HCT116 (cell line): ENCODE results near the gene ISCA1. TPM values are rescaled to one million over a fixed set of nuclear protein-coding genes. Genes with fewer than 3 reads are reported as not detected.
"Not testable (repeated sequence)": the region's sequence is repeated elsewhere in the genome, so short reads cannot be mapped to it uniquely, and the experiment has no call there.

Experiments
- ATAC-seq: fragments of 200-7000 bp; cut with Tn5 transposase; 2 replicates; pipeline ENCODE4 v1.9.1; 2020; ENCODE audit warnings: mild to moderate bottlenecking, moderate library complexity
- BruUV-seq: library from RNA; stranded (reverse); fragments of 400-500 nt; replicated peaks from 2 replicates; lab custom pipeline; 2021; lab: Mats Ljungman, UMichigan
- CTCF ChIA-PET: fragments of 300-600 bp; sonication (Branson Sonifier 250); formaldehyde crosslinking; loops from one replicate; lab custom pipeline; 2021; ENCODE audit warnings: antibody characterized with exemption; lab: Charles Lee
- POLR2A ChIA-PET: fragments of 300-600, 350-600 bp; sonication (Branson Sonifier 250); formaldehyde crosslinking; loops from one replicate; lab custom pipeline; 2021; ENCODE audit warnings: antibody characterized with exemption; lab: Charles Lee
- RAD21 ChIA-PET, 2 experiments: fragments of 300-600 bp; sonication (Branson Sonifier 250); formaldehyde crosslinking; loops; one replicate each; lab custom pipeline; 2023; ENCODE audit warnings: low total read pairs in 2 of 2; ENCODE audit not compliant: uncharacterized antibody in 2 of 2, unreplicated experiment in 2 of 2, low non-redundant PET in 1 of 2; lab: Charles Lee
- DNase-seq: peaks from one replicate; pipeline ENCODE4 v3.0.0-alpha.2; 2010; ENCODE audit warnings: low read depth, low spot score
- H2AFZ ChIP-seq: fragments of 200-600 bp; shearing (Covaris generic), sonication (generic); 2 replicates; pipeline ENCODE4 v1.6.1; 2017; ENCODE audit warnings: low read depth, mixed run types, mixed read lengths, antibody characterized with exemption, low read length; ENCODE audit not compliant: poor library complexity, severe bottlenecking
- H3K27ac ChIP-seq: 2 replicates; pipeline ENCODE4 v1.5.1; 2012; ENCODE audit warnings: low read depth, low read length
- H3K27me3 ChIP-seq: fragments of 200-600 bp; sonication (generic); 2 replicates; pipeline ENCODE4 v1.6.1; 2016; ENCODE audit warnings: mixed run types, low read length, mixed read lengths; ENCODE audit not compliant: insufficient read depth
- H3K36me3 ChIP-seq, 2 experiments: fragments of 200-500 bp in 1 of 2; fragments of 200-600 bp in 1 of 2; sonication (Bioruptor generic) in 1 of 2; sonication (generic) in 1 of 2; 2 replicates each; pipeline versions ENCODE4 v1.5.1 to v1.6.1; 2014 to 2016; ENCODE audit warnings: low read length in 2 of 2, inconsistent platforms in 1 of 2, mixed read lengths in 1 of 2, mixed run types in 1 of 2; ENCODE audit not compliant: insufficient read depth in 2 of 2, control insufficient read depth in 1 of 2
- H3K4me1 ChIP-seq, 2 experiments: fragments of 200-600 bp in 1 of 2; sonication (generic) in 1 of 2; 2 replicates each; pipeline versions ENCODE4 v1.5.1 to v1.6.1; 2012 to 2017; ENCODE audit warnings: low read length in 2 of 2, inconsistent platforms in 1 of 2, mild to moderate bottlenecking in 1 of 2, mixed read lengths in 1 of 2, mixed run types in 1 of 2, moderate library complexity in 1 of 2; ENCODE audit not compliant: insufficient read depth in 2 of 2, control insufficient read depth in 1 of 2
- H3K4me2 ChIP-seq: fragments of 200-600 bp; sonication (generic); 2 replicates; pipeline ENCODE4 v1.6.1; 2017; ENCODE audit warnings: mixed run types, low read length, mixed read lengths
- H3K4me3 ChIP-seq, 2 experiments: fragments of 200-600 bp in 1 of 2; sonication (generic) in 1 of 2; replicated peaks in 1 of 2; 2 replicates each; pipeline ENCODE4 v1.5.1; 2011 to 2016; ENCODE audit warnings: low read length in 2 of 2, control low read depth in 1 of 2, low read depth in 1 of 2, mild to moderate bottlenecking in 1 of 2, mixed read lengths in 1 of 2, mixed run types in 1 of 2
- H3K79me2 ChIP-seq: fragments of 200-600 bp; sonication (generic); 2 replicates; pipeline ENCODE4 v1.6.1; 2017; ENCODE audit warnings: mild to moderate bottlenecking, mixed run types, low read length, moderate library complexity, mixed read lengths; ENCODE audit not compliant: insufficient read depth
- H3K9ac ChIP-seq: fragments of 200-600 bp; sonication (generic); 2 replicates; pipeline ENCODE4 v1.6.1; 2016; ENCODE audit warnings: low read length, mixed read lengths
- H3K9me2 ChIP-seq: fragments of 200-600 bp; sonication (generic), shearing (Covaris generic); 2 replicates; pipeline ENCODE4 v1.6.1; 2017; ENCODE audit warnings: mixed run types, mild to moderate bottlenecking, moderate library complexity; ENCODE audit not compliant: insufficient read depth
- H3K9me3 ChIP-seq, 2 experiments: fragments of 200-500 bp in 1 of 2; fragments of 200-600 bp in 1 of 2; sonication (Bioruptor generic) in 1 of 2; sonication (generic) in 1 of 2; 2 replicates each; pipeline ENCODE4 v1.6.1; 2014 to 2017; ENCODE audit warnings: low read length in 2 of 2, mixed read lengths in 2 of 2, inconsistent platforms in 1 of 2, low read depth in 1 of 2, mild to moderate bottlenecking in 1 of 2, mixed run types in 1 of 2, moderate library complexity in 1 of 2; ENCODE audit not compliant: control insufficient read depth in 1 of 2, insufficient read depth in 1 of 2
- H4K20me1 ChIP-seq: fragments of 200-600 bp; sonication (generic), shearing (Covaris generic); 2 replicates; pipeline ENCODE4 v1.6.1; 2017; ENCODE audit warnings: mixed run types, mild to moderate bottlenecking, moderate library complexity; ENCODE audit not compliant: insufficient read depth
- ATF3 ChIP-seq: IDR thresholded peaks from 2 replicates; pipeline ENCODE4 v1.6.1; 2012
- CBX3 ChIP-seq: IDR thresholded peaks from 2 replicates; pipeline ENCODE4 v1.6.1; 2012; ENCODE audit warnings: low read depth
- CEBPB ChIP-seq: IDR thresholded peaks from 2 replicates; pipeline ENCODE4 v1.6.1; 2012; ENCODE audit warnings: low read depth
- EGR1 ChIP-seq: IDR thresholded peaks from 2 replicates; pipeline ENCODE4 v1.6.1; 2012; ENCODE audit warnings: low read depth
- ELF1 ChIP-seq: IDR thresholded peaks from 2 replicates; pipeline ENCODE4 v1.6.1; 2012; ENCODE audit warnings: low read depth, borderline replicate concordance
- EZH2 ChIP-seq: fragments of 200-600 bp; sonication (generic); IDR thresholded peaks from 2 replicates; pipeline ENCODE4 v1.6.1; 2017; ENCODE audit warnings: antibody characterized with exemption, mixed run types
- EZH2phosphoT487 ChIP-seq: fragments of 200-600 bp; IDR thresholded peaks from 2 replicates; pipeline ENCODE4 v1.6.1; 2018; ENCODE audit warnings: antibody characterized with exemption, borderline replicate concordance
- JUND ChIP-seq: IDR thresholded peaks from 2 replicates; pipeline ENCODE4 v1.6.1; 2012
- MAX ChIP-seq: IDR thresholded peaks from 2 replicates; pipeline ENCODE4 v1.6.1; 2012
- POLR2AphosphoS5 ChIP-seq: IDR thresholded peaks from 2 replicates; pipeline ENCODE4 v1.6.1; 2011; ENCODE audit warnings: mild to moderate bottlenecking, low read depth, low read length, moderate library complexity
- REST ChIP-seq: IDR thresholded peaks from 2 replicates; pipeline ENCODE4 v1.6.1; 2012; ENCODE audit warnings: low read depth
- SP1 ChIP-seq: IDR thresholded peaks from 2 replicates; pipeline ENCODE4 v1.6.1; 2012; ENCODE audit warnings: low read depth
- SRF ChIP-seq: IDR thresholded peaks from 2 replicates; pipeline ENCODE4 v1.6.1; 2012; ENCODE audit warnings: low read depth
- TCF7L2 ChIP-seq: IDR thresholded peaks from 2 replicates; pipeline ENCODE4 v1.7.0; 2011; ENCODE audit warnings: borderline replicate concordance, inconsistent platforms; ENCODE audit not compliant: insufficient read depth, insufficient read length; ENCODE audit errors: extremely low read depth
- YY1 ChIP-seq: IDR thresholded peaks from 2 replicates; pipeline ENCODE4 v1.6.1; 2011; ENCODE audit warnings: low read length, low read depth, moderate library complexity, mild to moderate bottlenecking; ENCODE audit not compliant: insufficient replicate concordance; ENCODE audit errors: extremely low read depth
- ZFX ChIP-seq: fragments of 450-650 bp; IDR thresholded peaks from 2 replicates; pipeline ENCODE4 v1.6.1; 2017
- ZNF274 ChIP-seq: fragments of 200-500 bp; sonication (Bioruptor generic); IDR thresholded peaks from 2 replicates; pipeline ENCODE4 v1.6.1; 2014; ENCODE audit warnings: mild to moderate bottlenecking, low read depth, low read length, inconsistent platforms
- intact Hi-C: fragments of 100-400 bp; cut with micrococcal nuclease; formaldehyde crosslinking; loops from 2 replicates; pipeline ENCODE4 v1.10.0; 2022
- total RNA-seq: library from RNA; stranded (reverse); gene quantifications from one replicate; pipeline ENCODE4 v1.2.1, GENCODE V29; 2021; ENCODE audit not compliant: unreplicated experiment

The ISCA1 gene
- total RNA-seq, 1 experiment from 2014 or later, result 25.7 TPM

GRCh38 chr9:86290341-86290740 lies 8.0 kb upstream of the ISCA1 start:
- BruUV-seq, POLR2A ChIA-PET: not testable (repeated sequence)

GRCh38 chr9:86288499-86289198 lies 6.3 kb upstream of the ISCA1 start:
- POLR2A ChIA-PET, result no interaction called here

More at GRCh38 chr9:86290341-86290740, 8.0 kb upstream of the ISCA1 start:
- H4K20me1 ChIP-seq, intact Hi-C loops, H3K36me3 ChIP-seq, H2AFZ ChIP-seq, H3K9ac ChIP-seq, H3K27me3 ChIP-seq, CTCF ChIA-PET, H3K4me2 ChIP-seq, H3K79me2 ChIP-seq, H3K9me2 ChIP-seq, ATAC-seq, DNase-seq, RAD21 ChIA-PET, H3K9me3 ChIP-seq, H3K4me1 ChIP-seq, H3K4me3 ChIP-seq, H3K27ac ChIP-seq: not testable (repeated sequence)

More at GRCh38 chr9:86288499-86289198, 6.3 kb upstream of the ISCA1 start:
- ChIA-PET CTCF (no interaction called here), RAD21 (no interaction called here)
- Histone ChIP-seq H3K36me3 (no peaks in the 10 kb centered on the region), H3K4me1 (no peaks in the 10 kb centered on the region), H3K27ac (no peak overlapping the region), H4K20me1 (no peaks in the 10 kb centered on the region), H3K4me3 (no peak overlapping the region), H3K4me2 (no peak overlapping the region), H3K79me2 (no peaks in the 10 kb centered on the region), H2AFZ (no peak overlapping the region), H3K9ac (no peak overlapping the region), H3K9me2 (no peaks in the 10 kb centered on the region), H3K27me3 (no peaks in the 10 kb centered on the region), H3K9me3 (no peaks in the 10 kb centered on the region)
- no peak for TF ChIP-seq MAX
- TF ChIP-seq EZH2, result no peak
- no peak for TF ChIP-seq SRF
- no peak for TF ChIP-seq TCF7L2
- no peak for TF ChIP-seq ZFX
- TF ChIP-seq POLR2AphosphoS5, result no peak
- no peak for TF ChIP-seq YY1
- TF ChIP-seq ATF3, result no peak
- TF ChIP-seq CEBPB, result no peak
- TF ChIP-seq CBX3, result no peak
- TF ChIP-seq REST, result no peak
- no peak for TF ChIP-seq JUND
- TF ChIP-seq ZNF274, result no peak
- no peak for TF ChIP-seq SP1
- no peak for TF ChIP-seq ELF1
- no peak for TF ChIP-seq EZH2phosphoT487
- no peak for TF ChIP-seq EGR1
- intact Hi-C loops, result loop anchor here (5.0 kb wide), 1 partner anchor 1034 kb away; no protein-coding TSS in a partner anchor
- ATAC-seq (no peak), DNase-seq (no peak)
- no TSS peak for BruUV-seq
